IPS-20b (cell line): ENCODE measurements around the gene OSBPL2.

ENCODE experiments used
- H3K27ac ChIP-seq: one replicate; pipeline ENCODE4 v1.5.1; 2013; ENCODE audit warnings: low read length
- H3K27me3 ChIP-seq: 2 replicates; pipeline ENCODE4 v1.6.1; 2013; ENCODE audit warnings: mild to moderate bottlenecking, low read length, inconsistent platforms; ENCODE audit not compliant: insufficient read depth
- H3K36me3 ChIP-seq: 2 replicates; pipeline ENCODE4 v1.6.1; 2013; ENCODE audit warnings: low read depth, mild to moderate bottlenecking, inconsistent platforms, low read length, moderate library complexity; ENCODE audit not compliant: insufficient read depth
- H3K4me1 ChIP-seq: 2 replicates; pipeline ENCODE4 v1.6.1; 2013; ENCODE audit warnings: mild to moderate bottlenecking, control low read depth, inconsistent platforms, low read length, moderate library complexity; ENCODE audit not compliant: insufficient read depth
- H3K4me3 ChIP-seq: 2 replicates; pipeline ENCODE4 v1.5.1; 2013; ENCODE audit warnings: mild to moderate bottlenecking, low read length, inconsistent platforms
- H3K9ac ChIP-seq: 2 replicates; pipeline ENCODE4 v1.6.1; 2013; ENCODE audit warnings: low read depth, mild to moderate bottlenecking, inconsistent platforms, low read length, moderate library complexity
- H3K9me3 ChIP-seq: 2 replicates; pipeline ENCODE4 v1.6.1; 2013; ENCODE audit warnings: mild to moderate bottlenecking, low read depth, low read length, inconsistent platforms; ENCODE audit not compliant: insufficient read depth

The OSBPL2 gene

GRCh38 chr20:62285722-62286121 lies 47.4 kb downstream of the OSBPL2 start:
- Histone ChIP-seq H3K27ac (no peak overlapping the region), H3K9ac (no peak overlapping the region), H3K36me3 (peaks cover 60% of the 10 kb centered on the region), H3K9me3 (no peaks in the 10 kb centered on the region), H3K27me3 (no peaks in the 10 kb centered on the region), H3K4me3 (no peak overlapping the region), H3K4me1 (no peaks in the 10 kb centered on the region)

- Histone ChIP-seq H3K27me3 (no peaks in the 10 kb centered on the region), H3K9me3 (no peaks in the 10 kb centered on the region), H3K9ac (no peak overlapping the region), H3K4me3 (no peak overlapping the region), H3K27ac (no peak overlapping the region), H3K36me3 (peaks cover 56% of the 10 kb centered on the region), H3K4me1 (no peaks in the 10 kb centered on the region)
Observed at GRCh38 chr20:62286493-62287064, 48.3 kb downstream of the OSBPL2 start.

GRCh38 chr20:62287129-62287528 lies 48.8 kb downstream of the OSBPL2 start:
- peaks cover 51% of the 10 kb centered on the region for H3K36me3 ChIP-seq
- H3K27ac ChIP-seq, result no peak overlapping the region
- no peaks in the 10 kb centered on the region for H3K27me3 ChIP-seq
- no peaks in the 10 kb centered on the region for H3K4me1 ChIP-seq
- no peak overlapping the region for H3K9ac ChIP-seq
- no peak overlapping the region for H3K4me3 ChIP-seq
- H3K9me3 ChIP-seq, result no peaks in the 10 kb centered on the region

GRCh38 chr20:62287759-62288534 lies 49.6 kb downstream of the OSBPL2 start:
- Histone ChIP-seq H3K9me3 (no peaks in the 10 kb centered on the region), H3K27me3 (no peaks in the 10 kb centered on the region), H3K36me3 (peaks cover 42% of the 10 kb centered on the region), H3K9ac (no peak overlapping the region), H3K27ac (no peak overlapping the region), H3K4me1 (no peaks in the 10 kb centered on the region), H3K4me3 (no peak overlapping the region)

GRCh38 chr20:62288535-62289105 lies 50.3 kb downstream of the OSBPL2 start:
- Histone ChIP-seq H3K4me1 (no peaks in the 10 kb centered on the region), H3K27ac (no peak overlapping the region), H3K36me3 (peaks cover 40% of the 10 kb centered on the region), H3K9me3 (no peaks in the 10 kb centered on the region), H3K27me3 (no peaks in the 10 kb centered on the region), H3K9ac (no peak overlapping the region), H3K4me3 (no peak overlapping the region)

- Histone ChIP-seq H3K9me3 (no peaks in the 10 kb centered on the region), H3K9ac (no peak overlapping the region), H3K27me3 (no peaks in the 10 kb centered on the region), H3K4me3 (no peak overlapping the region), H3K27ac (no peak overlapping the region), H3K4me1 (no peaks in the 10 kb centered on the region), H3K36me3 (peaks cover 41% of the 10 kb centered on the region)
Observed at GRCh38 chr20:62289131-62289530, 50.8 kb downstream of the OSBPL2 start.

GRCh38 chr20:62289898-62290297 lies 51.6 kb downstream of the OSBPL2 start:
- Histone ChIP-seq H3K4me1 (no peaks in the 10 kb centered on the region), H3K9ac (no peak overlapping the region), H3K4me3 (no peak overlapping the region), H3K9me3 (no peaks in the 10 kb centered on the region), H3K27me3 (no peaks in the 10 kb centered on the region), H3K36me3 (peaks cover 40% of the 10 kb centered on the region), H3K27ac (no peak overlapping the region)

- Histone ChIP-seq H3K9me3 (no peaks in the 10 kb centered on the region), H3K36me3 (peaks cover 39% of the 10 kb centered on the region), H3K9ac (no peak overlapping the region), H3K4me3 (no peak overlapping the region), H3K27me3 (no peaks in the 10 kb centered on the region), H3K27ac (no peak overlapping the region), H3K4me1 (no peaks in the 10 kb centered on the region)
Observed at GRCh38 chr20:62291251-62292066, 53.1 kb downstream of the OSBPL2 start.

GRCh38 chr20:62292108-62292507 lies 53.8 kb downstream of the OSBPL2 start:
- Histone ChIP-seq H3K4me3 (no peak overlapping the region), H3K9me3 (no peaks in the 10 kb centered on the region), H3K27me3 (no peaks in the 10 kb centered on the region), H3K27ac (no peak overlapping the region), H3K9ac (no peak overlapping the region), H3K36me3 (peaks cover 33% of the 10 kb centered on the region), H3K4me1 (no peaks in the 10 kb centered on the region)

GRCh38 chr20:62293111-62293784 lies 54.9 kb downstream of the OSBPL2 start:
- H3K27ac ChIP-seq, result no peak overlapping the region
- peaks cover 30% of the 10 kb centered on the region for H3K36me3 ChIP-seq
- no peak overlapping the region for H3K9ac ChIP-seq
- H3K4me1 ChIP-seq, result no peaks in the 10 kb centered on the region
- H3K27me3 ChIP-seq, result no peaks in the 10 kb centered on the region
- H3K4me3 ChIP-seq, result no peak overlapping the region
- no peaks in the 10 kb centered on the region for H3K9me3 ChIP-seq

GRCh38 chr20:62293946-62294345 lies 55.6 kb downstream of the OSBPL2 start:
- Histone ChIP-seq H3K36me3 (peaks cover 30% of the 10 kb centered on the region), H3K27me3 (no peaks in the 10 kb centered on the region), H3K4me1 (no peaks in the 10 kb centered on the region), H3K9ac (no peak overlapping the region), H3K27ac (no peak overlapping the region), H3K4me3 (no peak overlapping the region), H3K9me3 (no peaks in the 10 kb centered on the region)
